ENCODE data around the gene PGAP2. TPM values are rescaled to one million over a fixed set of nuclear protein-coding genes. Genes with fewer than 3 reads are reported as not detected.

Gene PGAP2
- total and polyA plus RNA-seq, 2 experiments from 2014 or later: 39.3 to 43.2 TPM

DNA sequence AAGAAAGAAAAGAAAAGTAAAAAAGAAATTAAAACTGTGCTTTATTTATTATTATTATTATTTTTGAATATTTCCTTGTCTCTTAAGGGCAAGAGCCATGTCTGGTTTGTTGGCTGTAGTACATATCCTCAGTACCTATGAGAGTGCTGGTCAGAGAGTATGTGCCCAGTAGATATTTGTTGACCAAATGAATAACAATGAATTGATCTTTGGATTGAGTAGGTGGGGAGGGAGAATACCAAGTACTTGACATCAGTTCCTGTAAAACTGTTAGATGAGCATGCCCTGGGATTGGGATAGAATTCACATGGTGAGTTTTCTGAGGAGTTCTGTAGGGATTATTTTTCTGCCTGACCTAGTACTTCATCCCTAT lies 58.5 kb downstream of the PGAP2 start:
- peaks cover 4% of the 10 kb centered on the region for H4K20me1 ChIP-seq (replicated peaks; ENCODE audit: insufficient read depth)

More for the DNA sequence above, 58.5 kb downstream of the PGAP2 start:
- no peak overlapping the region for H3K27ac Mint-ChIP-seq
- Histone ChIP-seq H3K4me3 (no peak overlapping the region), H3F3A (replicated peaks; ENCODE audit: low read depth) (no peaks in the 10 kb centered on the region), H3K4me2 (no peak overlapping the region), H3K9me2 (ENCODE audit: insufficient read depth) (no peaks in the 10 kb centered on the region), H3K4me1 (ENCODE audit: insufficient read depth) (peaks cover 17% of the 10 kb centered on the region), H3K79me2 (replicated peaks; ENCODE audit: insufficient read depth) (no peaks in the 10 kb centered on the region), H3K36me3 (ENCODE audit: insufficient read depth) (no peaks in the 10 kb centered on the region), H3K27ac (ENCODE audit: low read depth) (no peak overlapping the region), H2AFZ (no peak overlapping the region), H3K27me3 (ENCODE audit: insufficient read depth) (no peaks in the 10 kb centered on the region)
- no peaks in the 10 kb centered on the region for H3K9me3 Mint-ChIP-seq
- no peak for DNase-seq (ENCODE audit: low spot score)
- no peaks in the 10 kb centered on the region for H3K36me3 Mint-ChIP-seq (ENCODE audit: low read depth)
- H3K4me1 Mint-ChIP-seq: peaks cover 15% of the 10 kb centered on the region
- H3K27me3 Mint-ChIP-seq (ENCODE audit: insufficient read depth, low read depth, poor library complexity): peaks cover under 1% of the 10 kb centered on the region
- no peak for TF ChIP-seq EZH2 (IDR thresholded peaks at IDR 0.05; ENCODE audit: low read depth, unreplicated experiment)
- TF ChIP-seq CREB1 (CRISPR knock-in tag; IDR thresholded peaks at IDR 0.05; ENCODE audit: low read depth): no peak
- no peak for TF ChIP-seq JUNB (IDR thresholded peaks at IDR 0.05; ENCODE audit: unreplicated experiment)
- no peak for TF ChIP-seq ZNF114 (CRISPR knock-in tag; IDR thresholded peaks at IDR 0.05)
- TF ChIP-seq, protein P1, sequence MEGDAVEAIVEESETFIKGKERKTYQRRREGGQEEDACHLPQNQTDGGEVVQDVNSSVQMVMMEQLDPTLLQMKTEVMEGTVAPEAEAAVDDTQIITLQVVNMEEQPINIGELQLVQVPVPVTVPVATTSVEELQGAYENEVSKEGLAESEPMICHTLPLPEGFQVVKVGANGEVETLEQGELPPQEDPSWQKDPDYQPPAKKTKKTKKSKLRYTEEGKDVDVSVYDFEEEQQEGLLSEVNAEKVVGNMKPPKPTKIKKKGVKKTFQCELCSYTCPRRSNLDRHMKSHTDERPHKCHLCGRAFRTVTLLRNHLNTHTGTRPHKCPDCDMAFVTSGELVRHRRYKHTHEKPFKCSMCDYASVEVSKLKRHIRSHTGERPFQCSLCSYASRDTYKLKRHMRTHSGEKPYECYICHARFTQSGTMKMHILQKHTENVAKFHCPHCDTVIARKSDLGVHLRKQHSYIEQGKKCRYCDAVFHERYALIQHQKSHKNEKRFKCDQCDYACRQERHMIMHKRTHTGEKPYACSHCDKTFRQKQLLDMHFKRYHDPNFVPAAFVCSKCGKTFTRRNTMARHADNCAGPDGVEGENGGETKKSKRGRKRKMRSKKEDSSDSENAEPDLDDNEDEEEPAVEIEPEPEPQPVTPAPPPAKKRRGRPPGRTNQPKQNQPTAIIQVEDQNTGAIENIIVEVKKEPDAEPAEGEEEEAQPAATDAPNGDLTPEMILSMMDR (conservative IDR thresholded peaks at IDR 0.05; ENCODE audit: low read depth in 2 of 2): no peak
- TF ChIP-seq, protein P2, sequence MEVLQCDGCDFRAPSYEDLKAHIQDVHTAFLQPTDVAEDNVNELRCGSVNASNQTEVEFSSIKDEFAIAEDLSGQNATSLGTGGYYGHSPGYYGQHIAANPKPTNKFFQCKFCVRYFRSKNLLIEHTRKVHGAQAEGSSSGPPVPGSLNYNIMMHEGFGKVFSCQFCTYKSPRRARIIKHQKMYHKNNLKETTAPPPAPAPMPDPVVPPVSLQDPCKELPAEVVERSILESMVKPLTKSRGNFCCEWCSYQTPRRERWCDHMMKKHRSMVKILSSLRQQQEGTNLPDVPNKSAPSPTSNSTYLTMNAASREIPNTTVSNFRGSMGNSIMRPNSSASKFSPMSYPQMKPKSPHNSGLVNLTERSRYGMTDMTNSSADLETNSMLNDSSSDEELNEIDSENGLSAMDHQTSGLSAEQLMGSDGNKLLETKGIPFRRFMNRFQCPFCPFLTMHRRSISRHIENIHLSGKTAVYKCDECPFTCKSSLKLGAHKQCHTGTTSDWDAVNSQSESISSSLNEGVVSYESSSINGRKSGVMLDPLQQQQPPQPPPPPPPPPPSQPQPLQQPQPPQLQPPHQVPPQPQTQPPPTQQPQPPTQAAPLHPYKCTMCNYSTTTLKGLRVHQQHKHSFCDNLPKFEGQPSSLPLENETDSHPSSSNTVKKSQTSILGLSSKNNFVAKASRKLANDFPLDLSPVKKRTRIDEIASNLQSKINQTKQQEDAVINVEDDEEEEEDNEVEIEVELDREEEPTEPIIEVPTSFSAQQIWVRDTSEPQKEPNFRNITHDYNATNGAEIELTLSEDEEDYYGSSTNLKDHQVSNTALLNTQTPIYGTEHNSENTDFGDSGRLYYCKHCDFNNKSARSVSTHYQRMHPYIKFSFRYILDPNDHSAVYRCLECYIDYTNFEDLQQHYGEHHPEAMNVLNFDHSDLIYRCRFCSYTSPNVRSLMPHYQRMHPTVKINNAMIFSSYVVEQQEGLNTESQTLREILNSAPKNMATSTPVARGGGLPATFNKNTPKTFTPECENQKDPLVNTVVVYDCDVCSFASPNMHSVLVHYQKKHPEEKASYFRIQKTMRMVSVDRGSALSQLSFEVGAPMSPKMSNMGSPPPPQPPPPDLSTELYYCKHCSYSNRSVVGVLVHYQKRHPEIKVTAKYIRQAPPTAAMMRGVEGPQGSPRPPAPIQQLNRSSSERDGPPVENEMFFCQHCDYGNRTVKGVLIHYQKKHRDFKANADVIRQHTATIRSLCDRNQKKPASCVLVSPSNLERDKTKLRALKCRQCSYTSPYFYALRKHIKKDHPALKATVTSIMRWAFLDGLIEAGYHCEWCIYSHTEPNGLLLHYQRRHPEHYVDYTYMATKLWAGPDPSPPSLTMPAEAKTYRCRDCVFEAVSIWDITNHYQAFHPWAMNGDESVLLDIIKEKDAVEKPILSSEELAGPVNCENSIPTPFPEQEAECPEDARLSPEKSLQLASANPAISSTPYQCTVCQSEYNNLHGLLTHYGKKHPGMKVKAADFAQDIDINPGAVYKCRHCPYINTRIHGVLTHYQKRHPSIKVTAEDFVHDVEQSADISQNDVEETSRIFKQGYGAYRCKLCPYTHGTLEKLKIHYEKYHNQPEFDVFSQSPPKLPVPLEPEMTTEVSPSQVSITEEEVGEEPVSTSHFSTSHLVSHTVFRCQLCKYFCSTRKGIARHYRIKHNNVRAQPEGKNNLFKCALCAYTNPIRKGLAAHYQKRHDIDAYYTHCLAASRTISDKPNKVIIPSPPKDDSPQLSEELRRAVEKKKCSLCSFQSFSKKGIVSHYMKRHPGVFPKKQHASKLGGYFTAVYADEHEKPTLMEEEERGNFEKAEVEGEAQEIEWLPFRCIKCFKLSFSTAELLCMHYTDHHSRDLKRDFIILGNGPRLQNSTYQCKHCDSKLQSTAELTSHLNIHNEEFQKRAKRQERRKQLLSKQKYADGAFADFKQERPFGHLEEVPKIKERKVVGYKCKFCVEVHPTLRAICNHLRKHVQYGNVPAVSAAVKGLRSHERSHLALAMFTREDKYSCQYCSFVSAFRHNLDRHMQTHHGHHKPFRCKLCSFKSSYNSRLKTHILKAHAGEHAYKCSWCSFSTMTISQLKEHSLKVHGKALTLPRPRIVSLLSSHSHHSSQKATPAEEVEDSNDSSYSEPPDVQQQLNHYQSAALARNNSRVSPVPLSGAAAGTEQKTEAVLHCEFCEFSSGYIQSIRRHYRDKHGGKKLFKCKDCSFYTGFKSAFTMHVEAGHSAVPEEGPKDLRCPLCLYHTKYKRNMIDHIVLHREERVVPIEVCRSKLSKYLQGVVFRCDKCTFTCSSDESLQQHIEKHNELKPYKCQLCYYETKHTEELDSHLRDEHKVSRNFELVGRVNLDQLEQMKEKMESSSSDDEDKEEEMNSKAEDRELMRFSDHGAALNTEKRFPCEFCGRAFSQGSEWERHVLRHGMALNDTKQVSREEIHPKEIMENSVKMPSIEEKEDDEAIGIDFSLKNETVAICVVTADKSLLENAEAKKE (CRISPR knock-in tag; IDR thresholded peaks at IDR 0.05): no peak
- no peak for TF ChIP-seq EZH2phosphoT487 (IDR thresholded peaks at IDR 0.05; ENCODE audit: unreplicated experiment)
- no peak for TF ChIP-seq NANOG (IDR thresholded peaks at IDR 0.05; ENCODE audit: borderline replicate concordance)
- TF ChIP-seq STAT1 (IDR thresholded peaks at IDR 0.05; ENCODE audit: unreplicated experiment): no peak
- TF ChIP-seq POLR2AphosphoS5 (IDR thresholded peaks at IDR 0.05; ENCODE audit: low read depth): no peak
- TF ChIP-seq, protein P3, sequence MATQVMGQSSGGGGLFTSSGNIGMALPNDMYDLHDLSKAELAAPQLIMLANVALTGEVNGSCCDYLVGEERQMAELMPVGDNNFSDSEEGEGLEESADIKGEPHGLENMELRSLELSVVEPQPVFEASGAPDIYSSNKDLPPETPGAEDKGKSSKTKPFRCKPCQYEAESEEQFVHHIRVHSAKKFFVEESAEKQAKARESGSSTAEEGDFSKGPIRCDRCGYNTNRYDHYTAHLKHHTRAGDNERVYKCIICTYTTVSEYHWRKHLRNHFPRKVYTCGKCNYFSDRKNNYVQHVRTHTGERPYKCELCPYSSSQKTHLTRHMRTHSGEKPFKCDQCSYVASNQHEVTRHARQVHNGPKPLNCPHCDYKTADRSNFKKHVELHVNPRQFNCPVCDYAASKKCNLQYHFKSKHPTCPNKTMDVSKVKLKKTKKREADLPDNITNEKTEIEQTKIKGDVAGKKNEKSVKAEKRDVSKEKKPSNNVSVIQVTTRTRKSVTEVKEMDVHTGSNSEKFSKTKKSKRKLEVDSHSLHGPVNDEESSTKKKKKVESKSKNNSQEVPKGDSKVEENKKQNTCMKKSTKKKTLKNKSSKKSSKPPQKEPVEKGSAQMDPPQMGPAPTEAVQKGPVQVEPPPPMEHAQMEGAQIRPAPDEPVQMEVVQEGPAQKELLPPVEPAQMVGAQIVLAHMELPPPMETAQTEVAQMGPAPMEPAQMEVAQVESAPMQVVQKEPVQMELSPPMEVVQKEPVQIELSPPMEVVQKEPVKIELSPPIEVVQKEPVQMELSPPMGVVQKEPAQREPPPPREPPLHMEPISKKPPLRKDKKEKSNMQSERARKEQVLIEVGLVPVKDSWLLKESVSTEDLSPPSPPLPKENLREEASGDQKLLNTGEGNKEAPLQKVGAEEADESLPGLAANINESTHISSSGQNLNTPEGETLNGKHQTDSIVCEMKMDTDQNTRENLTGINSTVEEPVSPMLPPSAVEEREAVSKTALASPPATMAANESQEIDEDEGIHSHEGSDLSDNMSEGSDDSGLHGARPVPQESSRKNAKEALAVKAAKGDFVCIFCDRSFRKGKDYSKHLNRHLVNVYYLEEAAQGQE (IDR thresholded peaks at IDR 0.05; ENCODE audit: unreplicated experiment): no peak
- TF ChIP-seq, protein P4, sequence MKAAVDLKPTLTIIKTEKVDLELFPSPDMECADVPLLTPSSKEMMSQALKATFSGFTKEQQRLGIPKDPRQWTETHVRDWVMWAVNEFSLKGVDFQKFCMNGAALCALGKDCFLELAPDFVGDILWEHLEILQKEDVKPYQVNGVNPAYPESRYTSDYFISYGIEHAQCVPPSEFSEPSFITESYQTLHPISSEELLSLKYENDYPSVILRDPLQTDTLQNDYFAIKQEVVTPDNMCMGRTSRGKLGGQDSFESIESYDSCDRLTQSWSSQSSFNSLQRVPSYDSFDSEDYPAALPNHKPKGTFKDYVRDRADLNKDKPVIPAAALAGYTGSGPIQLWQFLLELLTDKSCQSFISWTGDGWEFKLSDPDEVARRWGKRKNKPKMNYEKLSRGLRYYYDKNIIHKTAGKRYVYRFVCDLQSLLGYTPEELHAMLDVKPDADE (IDR thresholded peaks at IDR 0.05): no peak
- no peak overlapping the region for H3K4me3 Mint-ChIP-seq
- no peak for ATAC-seq
